Fibroblast of pulmonary artery (primary cell): ENCODE data around the gene EFTUD2.
"Not testable (repeated sequence)": the region's sequence is repeated elsewhere in the genome, so short reads cannot be mapped to it uniquely, and the experiment has no call there.

Experiments used
- DNase-seq: peaks from one replicate; pipeline ENCODE4 v3.0.0-alpha.2; 2010; ENCODE audit warnings: low read depth
- H3K4me3 ChIP-seq: replicated peaks from 2 replicates; pipeline ENCODE4 v1.5.1; 2011; ENCODE audit warnings: low read depth, mild to moderate bottlenecking, control low read depth, low read length, moderate library complexity
- TF ChIP-seq, protein P1 (sequence below): IDR thresholded peaks from 2 replicates; pipeline ENCODE4 v1.5.1; 2011; ENCODE audit warnings: mild to moderate bottlenecking, control low read depth, low read length, inconsistent platforms; ENCODE audit errors: missing control alignments

Gene EFTUD2

DNA sequence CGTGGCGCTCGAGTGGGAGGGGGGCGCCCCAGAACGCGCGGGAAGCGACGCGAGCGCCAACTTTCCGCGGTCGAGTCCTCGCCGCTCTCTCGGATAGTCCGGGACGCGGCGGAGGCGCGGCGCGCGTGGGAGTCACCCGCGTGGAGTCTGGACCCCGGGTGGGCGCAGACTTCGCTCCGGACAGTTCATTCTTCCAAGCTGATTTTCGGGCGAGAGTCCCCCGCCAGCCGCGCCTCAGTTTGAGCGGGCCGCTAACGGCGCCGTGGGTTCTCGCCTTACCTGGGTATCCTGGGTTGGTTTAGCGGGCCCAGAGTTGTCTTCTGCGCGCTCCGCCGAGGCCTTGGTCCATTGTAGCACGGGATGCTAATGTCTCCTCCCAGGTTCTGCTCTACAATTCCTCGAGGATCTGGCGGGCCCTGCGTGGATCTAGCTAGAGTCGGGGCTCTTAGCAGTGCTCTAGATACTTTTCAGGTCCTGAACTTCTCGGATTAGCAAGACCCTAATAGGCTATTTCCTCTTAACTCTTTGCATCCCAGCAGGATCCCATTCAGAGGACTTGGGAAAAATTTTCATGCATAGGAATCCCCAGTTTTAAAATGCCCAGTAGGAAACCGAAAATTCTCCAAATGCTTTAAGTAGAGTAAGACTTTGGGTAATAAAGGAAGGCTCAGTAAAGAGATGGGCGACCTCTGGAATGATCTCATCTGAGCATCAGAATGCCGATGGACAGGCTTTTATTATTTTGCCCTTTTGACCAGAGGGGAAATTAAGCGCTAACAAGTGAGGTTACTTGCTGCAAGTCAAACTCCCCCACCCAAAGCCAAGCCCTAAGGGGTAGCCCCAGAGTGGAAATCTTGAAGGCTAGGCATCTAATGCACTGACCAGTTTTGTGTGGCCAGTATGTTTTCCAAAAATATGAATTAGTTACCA lies 68.6 kb downstream of the EFTUD2 start:
- TF ChIP-seq, protein P1, sequence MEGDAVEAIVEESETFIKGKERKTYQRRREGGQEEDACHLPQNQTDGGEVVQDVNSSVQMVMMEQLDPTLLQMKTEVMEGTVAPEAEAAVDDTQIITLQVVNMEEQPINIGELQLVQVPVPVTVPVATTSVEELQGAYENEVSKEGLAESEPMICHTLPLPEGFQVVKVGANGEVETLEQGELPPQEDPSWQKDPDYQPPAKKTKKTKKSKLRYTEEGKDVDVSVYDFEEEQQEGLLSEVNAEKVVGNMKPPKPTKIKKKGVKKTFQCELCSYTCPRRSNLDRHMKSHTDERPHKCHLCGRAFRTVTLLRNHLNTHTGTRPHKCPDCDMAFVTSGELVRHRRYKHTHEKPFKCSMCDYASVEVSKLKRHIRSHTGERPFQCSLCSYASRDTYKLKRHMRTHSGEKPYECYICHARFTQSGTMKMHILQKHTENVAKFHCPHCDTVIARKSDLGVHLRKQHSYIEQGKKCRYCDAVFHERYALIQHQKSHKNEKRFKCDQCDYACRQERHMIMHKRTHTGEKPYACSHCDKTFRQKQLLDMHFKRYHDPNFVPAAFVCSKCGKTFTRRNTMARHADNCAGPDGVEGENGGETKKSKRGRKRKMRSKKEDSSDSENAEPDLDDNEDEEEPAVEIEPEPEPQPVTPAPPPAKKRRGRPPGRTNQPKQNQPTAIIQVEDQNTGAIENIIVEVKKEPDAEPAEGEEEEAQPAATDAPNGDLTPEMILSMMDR: no peak
- H3K4me3 ChIP-seq: peak overlapping the region; percentile 88
- peak; percentile 45 for DNase-seq

DNA sequence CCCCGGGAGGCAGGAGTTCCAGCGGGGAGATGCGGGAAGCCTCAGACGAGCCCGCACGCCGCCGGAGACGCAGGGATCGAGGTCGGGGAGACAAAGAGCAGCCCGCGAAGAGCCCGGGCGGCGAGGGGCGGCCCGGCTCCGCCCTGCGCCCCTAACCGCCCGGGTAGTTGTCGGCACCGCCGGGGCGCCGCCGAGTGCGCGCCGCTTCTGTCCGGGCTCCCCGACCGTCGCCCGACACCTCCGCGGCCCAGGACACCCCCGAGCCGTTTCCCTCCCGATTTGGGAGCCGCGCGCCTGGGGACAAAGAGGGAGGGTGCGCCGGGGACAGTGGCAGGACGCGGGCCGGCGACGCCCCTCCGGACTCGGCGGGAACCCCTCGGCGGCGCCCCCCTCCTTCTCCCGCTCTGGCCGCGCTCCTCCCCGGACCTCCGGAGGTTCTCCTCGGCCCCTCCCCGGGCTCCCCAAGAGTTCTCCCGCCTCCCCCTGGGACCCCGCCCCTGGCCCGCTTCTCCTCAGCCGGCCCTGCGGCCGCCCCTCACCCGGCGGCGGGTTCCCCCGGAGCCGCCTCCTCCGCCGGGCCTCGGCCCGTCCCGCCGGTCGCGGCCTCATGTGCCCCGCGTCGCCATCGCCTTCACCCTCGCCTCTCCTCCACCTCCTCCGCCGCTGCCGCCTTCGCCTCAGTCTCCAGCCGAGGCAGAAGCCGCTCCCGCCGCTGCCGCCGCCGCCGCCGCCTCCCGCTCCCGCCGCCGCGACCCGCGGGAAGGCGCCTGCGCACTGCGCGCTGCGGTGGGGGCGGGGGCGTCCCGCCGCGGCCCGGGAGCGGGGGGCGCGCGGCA lies 69.5 kb downstream of the EFTUD2 start, which contains the start of gene GJC1:
Gene GJC1, minus strand, starts transcription at position 765 of the 836 bp plus-strand sequence. CDS start 24,470 bp downstream, outside the sequence.
- DNase-seq: no peak
- peak within 1 kb of the TSS; percentile 88 for H3K4me3 ChIP-seq
- TF ChIP-seq, protein P1: no peak

DNA sequence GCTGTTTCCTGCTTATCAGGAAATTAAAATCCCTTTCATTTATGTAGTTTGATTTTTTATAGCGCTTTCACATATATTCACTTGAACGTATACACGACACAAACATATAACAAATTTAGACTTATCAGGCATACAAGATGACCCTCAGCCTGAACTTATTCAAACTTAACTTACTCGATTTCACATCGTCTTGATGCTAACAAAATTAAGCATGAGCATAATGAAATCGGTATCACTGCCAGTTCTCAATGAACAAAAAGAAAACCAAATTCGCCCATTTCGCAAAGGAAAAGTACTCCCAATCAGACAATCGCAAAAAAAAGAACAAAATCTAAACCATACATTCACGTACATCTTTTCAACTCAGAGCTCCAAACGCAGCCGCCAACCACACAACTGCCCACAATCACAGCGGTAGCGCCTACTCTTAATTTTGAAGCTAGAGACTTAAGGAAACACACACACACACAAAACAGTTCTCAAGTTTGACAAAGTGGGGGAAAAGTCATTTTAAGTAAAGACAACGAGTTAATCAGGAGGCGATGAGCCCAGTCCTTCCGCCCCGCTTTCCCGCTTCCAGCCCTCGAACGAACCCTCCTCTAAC lies 70.2 kb downstream of the EFTUD2 start:
- H3K4me3 ChIP-seq: peak overlapping the region; percentile 88
- TF ChIP-seq, protein P1: no peak
- peak; percentile 42 for DNase-seq

DNA sequence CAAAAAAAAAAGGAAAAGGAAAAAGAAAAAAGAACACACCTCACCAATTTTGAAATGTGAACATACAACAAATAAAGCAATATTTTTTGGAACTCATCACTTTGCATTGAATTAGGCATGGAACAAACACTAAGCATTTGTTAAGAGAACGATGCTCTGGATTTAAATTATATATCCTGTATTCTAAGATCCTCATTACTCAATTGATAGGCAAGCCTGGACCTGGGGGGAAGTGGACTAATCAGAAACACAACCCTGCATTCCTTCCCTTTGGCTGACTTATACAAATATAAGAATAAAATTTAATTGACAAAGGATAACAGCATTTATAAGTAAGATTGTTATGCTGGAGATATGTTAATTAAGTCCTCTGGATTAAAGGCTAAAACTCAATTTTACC lies 71.4 kb downstream of the EFTUD2 start:
- H3K4me3 ChIP-seq: peak overlapping the region; percentile 88
- no peak for DNase-seq
- TF ChIP-seq, protein P1: no peak

DNA sequence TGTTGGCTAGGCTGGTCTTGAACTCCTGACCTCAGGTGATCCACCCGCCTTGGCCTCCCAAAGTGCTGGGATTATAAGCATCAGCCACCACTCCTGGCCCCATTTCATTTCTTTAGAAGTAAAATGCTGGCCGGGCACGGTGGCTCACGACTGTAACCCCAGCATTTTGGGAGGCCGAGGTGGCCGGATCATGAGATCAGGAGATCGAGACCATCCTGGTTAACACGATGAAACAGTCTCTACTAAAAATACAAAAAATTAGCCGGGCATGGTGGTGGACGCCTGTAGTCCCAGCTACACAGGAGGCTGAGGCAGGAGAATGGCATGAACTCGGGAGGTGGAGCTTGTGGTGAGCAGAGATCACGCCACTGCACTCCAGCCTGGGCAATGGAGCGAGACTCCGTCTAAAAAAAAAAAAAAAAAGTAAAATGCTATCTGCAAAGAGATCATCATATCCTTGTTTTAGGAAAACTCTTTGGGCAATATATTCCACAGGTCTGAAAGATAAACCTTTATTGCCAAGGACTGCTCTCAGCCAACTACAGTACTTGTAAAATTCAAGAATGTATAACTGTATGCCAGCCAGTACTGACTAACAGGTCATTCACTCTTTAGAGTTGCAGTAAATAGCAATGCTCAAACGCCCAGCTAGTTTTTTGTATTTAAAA lies 73.0 kb downstream of the EFTUD2 start:
- DNase-seq: no peak
- H3K4me3 ChIP-seq: no peak overlapping the region
- TF ChIP-seq, protein P1: no peak

DNA sequence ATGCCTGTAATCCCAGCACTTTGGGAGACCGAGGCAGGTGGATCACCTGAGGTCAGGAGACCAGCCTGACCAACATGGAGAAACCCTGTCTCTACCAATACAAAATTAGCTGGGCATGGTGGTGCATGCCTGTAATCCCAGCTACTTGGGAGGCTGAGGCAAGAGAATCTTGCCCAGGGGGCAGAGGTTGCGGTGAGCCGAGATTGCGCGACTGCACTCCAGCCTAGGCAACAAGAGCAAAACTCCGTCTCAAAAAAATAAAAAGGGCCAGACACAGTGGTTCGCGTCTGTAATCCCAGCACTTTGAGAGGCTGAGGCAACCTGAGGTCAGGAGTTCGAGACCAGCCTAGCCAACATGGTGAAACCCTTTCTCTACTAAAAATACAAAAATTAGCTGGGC lies 74.0 kb downstream of the EFTUD2 start:
- not testable (repeated sequence) for DNase-seq

More for the DNA sequence above, 74.0 kb downstream of the EFTUD2 start:
- not testable (repeated sequence) for H3K4me3 ChIP-seq
